ENCODE results near the gene MBNL2. TPM values are rescaled to one million over a fixed set of nuclear protein-coding genes. Genes with fewer than 3 reads are reported as not detected.

Gene MBNL2
- total RNA-seq, 1 experiment from 2014 or later, result 0.17 TPM

DNA sequence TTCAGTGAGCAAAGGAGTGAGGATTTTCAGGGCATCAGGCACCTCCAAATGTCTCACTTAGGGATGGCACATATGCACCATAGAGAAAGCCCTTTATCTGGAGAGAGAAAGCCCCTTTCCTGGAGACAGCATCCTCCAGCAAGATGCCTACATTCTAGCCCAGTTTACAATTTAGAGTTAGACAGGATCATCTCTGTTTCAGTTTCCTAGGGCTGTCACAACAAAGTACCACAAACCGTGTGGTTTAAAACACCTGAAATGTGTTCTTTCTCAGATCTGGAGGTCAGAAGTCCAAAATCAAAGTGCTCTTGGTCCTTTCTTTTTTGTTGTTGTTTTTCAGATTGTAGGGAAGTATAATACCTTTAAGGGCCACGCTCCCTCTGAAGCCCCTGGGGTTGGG is 61.8 kb downstream of the MBNL2 start:
- H3K79me1 ChIP-seq (ENCODE audit: insufficient read depth, low read depth, low read length, poor library complexity, severe bottlenecking), result no peaks in the 10 kb centered on the region
- no peak for DNase-seq
- no peak overlapping the region for H4K5ac ChIP-seq (ENCODE audit: insufficient read length, low read depth, low read length)
- Mint-ChIP-seq H3K4me3 (no peak overlapping the region), H3K36me3 (ENCODE audit: insufficient read depth in 1 of 3, low read depth in 3 of 3) (no peaks in the 10 kb centered on the region), H3K27ac (no peak overlapping the region), H3K9me3 (no peaks in the 10 kb centered on the region), H3K4me1 (peaks cover 0 to 4% of the 10 kb centered on the region in 2 experiments; a peak in 1 of 4 replicates), H3K27me3 (ENCODE audit: low read depth) (peaks cover 10% of the 10 kb centered on the region; the same call in 1 of the 2 replicates)
- no peak overlapping the region for H2BK120ac ChIP-seq (ENCODE audit: low read depth, low read length, poor library complexity, severe bottlenecking)
- no peak overlapping the region for H3K18ac ChIP-seq (ENCODE audit: insufficient read length, low read depth, low read length)
- H2AFZ ChIP-seq (ENCODE audit: low read length), result no peak overlapping the region
- TF ChIP-seq CTCF (conservative IDR thresholded peaks at IDR 0.05), result no peak
- no peak overlapping the region for H2BK5ac ChIP-seq (ENCODE audit: insufficient read length, low read length)
- no peak overlapping the region for H3K56ac ChIP-seq (ENCODE audit: insufficient read length, low read depth, low read length)
- no peak overlapping the region for H3T11ph ChIP-seq (ENCODE audit: low read length)
- no peak overlapping the region for H4K91ac ChIP-seq (ENCODE audit: insufficient read length, low read depth, low read length)
- H3K4me2 ChIP-seq (ENCODE audit: insufficient read depth, insufficient read length, low read length), result no peak overlapping the region
- no peaks in the 10 kb centered on the region for H4K20me1 ChIP-seq (ENCODE audit: control insufficient read depth, insufficient read depth, insufficient read length)
- no peaks in the 10 kb centered on the region for H3K9me3 ChIP-seq (ENCODE audit: control insufficient read depth, low read depth, low read length)
- H3K27ac ChIP-seq (ENCODE audit: insufficient read length, low read depth, low read length), result no peak overlapping the region
- WGBS (ENCODE audit: extremely low coverage, insufficient read length, low lambda C conversion rate), result no CpG with 5 or more reads among the region's 2 CpGs
- H3K23me2 ChIP-seq (ENCODE audit: insufficient read length, low read depth, low read length, poor library complexity, severe bottlenecking), result no peaks in the 10 kb centered on the region
- H3K14ac ChIP-seq (ENCODE audit: insufficient read depth, low read length), result no peak overlapping the region
- H2BK20ac ChIP-seq (ENCODE audit: low read depth, low read length, poor library complexity, severe bottlenecking), result no peak overlapping the region
- H2AK5ac ChIP-seq (ENCODE audit: insufficient read length, low read length), result no peak overlapping the region
- no peak overlapping the region for H3K9ac ChIP-seq (ENCODE audit: extremely low read depth, insufficient read length, low read length)
- no peak overlapping the region for H3K4ac ChIP-seq (ENCODE audit: low read depth, low read length)
- no peak overlapping the region for H2BK15ac ChIP-seq (ENCODE audit: low read depth, low read length)
- no peaks in the 10 kb centered on the region for H3K27me3 ChIP-seq (ENCODE audit: insufficient read depth, low read length)
- no peaks in the 10 kb centered on the region for H3K79me2 ChIP-seq (ENCODE audit: insufficient read depth, low read length)
- H3K23ac ChIP-seq (ENCODE audit: insufficient read length, low read depth, low read length), result no peak overlapping the region
- H3K4me1 ChIP-seq (ENCODE audit: insufficient read depth, low read length), result no peaks in the 10 kb centered on the region
- H2BK12ac ChIP-seq (ENCODE audit: insufficient read length, low read depth, low read length), result no peak overlapping the region
- no peak overlapping the region for H4K8ac ChIP-seq (replicated peaks; ENCODE audit: insufficient read length, low read depth, low read length)

Data from H9 (cell line).